ENCODE results near the gene LRRIQ1. TPM values are rescaled to one million over a fixed set of nuclear protein-coding genes. Genes with fewer than 3 reads are reported as not detected.

LRRIQ1 gene
- total and polyA plus RNA-seq, 2 of the 8 experiments (the other 6 are each of a cell fraction or from before 2014, with no cell fraction given), result 0.24 to 0.76 TPM

DNA sequence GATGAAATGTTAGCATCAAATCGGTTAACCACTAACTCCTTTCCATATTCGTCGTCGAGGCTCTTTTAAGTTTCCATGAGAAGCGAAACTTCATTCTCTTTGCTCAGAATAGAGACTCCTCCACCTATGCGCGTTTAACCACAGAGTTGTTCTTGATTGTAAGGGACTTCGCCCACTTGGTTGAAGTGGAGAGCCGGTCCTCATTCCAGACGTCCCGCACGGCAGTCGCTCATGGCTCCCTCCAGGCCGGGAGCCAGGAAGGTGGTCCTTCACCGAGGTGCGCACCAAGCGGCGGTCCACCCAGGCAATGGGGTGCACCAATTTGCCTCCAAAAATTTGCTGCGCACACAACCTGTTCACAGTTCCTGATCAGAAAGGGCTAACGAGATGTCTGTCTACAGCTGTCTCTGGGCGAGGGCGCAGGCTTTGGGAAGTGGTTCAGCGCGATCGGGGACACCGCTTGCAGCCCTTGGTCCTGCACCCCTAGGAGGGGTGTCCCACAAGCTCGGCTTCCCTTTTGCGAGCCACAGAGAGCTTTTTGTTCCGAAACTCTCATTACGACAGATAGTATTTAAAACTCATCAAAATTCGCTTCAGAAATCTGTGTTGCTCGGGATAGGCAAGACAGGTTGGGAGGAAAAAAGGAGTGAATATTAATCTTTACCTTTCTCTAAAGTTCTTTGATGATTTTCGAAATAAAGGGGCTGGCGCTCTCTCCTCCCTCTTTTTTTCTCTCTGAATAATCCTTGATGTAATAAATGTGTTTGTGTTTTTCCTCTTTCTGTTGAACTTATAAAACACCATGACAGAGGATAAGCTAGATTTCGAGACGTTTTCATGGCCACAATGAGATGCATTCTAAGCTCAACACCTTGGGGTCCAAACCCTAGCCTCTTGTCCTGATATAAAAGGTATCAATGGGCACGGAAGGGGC is 237.5 kb downstream of the LRRIQ1 start (continued):
- 0 out of 2 replicates have a peak, but pooled peaks have one; percentile 9 for TF ChIP-seq SP1 (IDR thresholded peaks at IDR 0.05; ENCODE audit: low read depth, low read length)
- no peak for TF ChIP-seq PHF8 (conservative IDR thresholded peaks at IDR 0.05; ENCODE audit: low read depth, low read length)
- no peak for TF ChIP-seq POU5F1 (IDR thresholded peaks at IDR 0.05; ENCODE audit: low read depth, low read length)
- peak; percentile 80 for TF ChIP-seq ASH2L (IDR thresholded peaks at IDR 0.05; ENCODE audit: low read length)
- TF ChIP-seq RNF2 (IDR thresholded peaks at IDR 0.05; ENCODE audit: borderline replicate concordance, low read depth, low read length, missing control alignments, poor library complexity, severe bottlenecking), result peak; percentile 90
- TF ChIP-seq NANOG (IDR thresholded peaks at IDR 0.05; ENCODE audit: insufficient read depth, low read depth, low read length, poor library complexity, severe bottlenecking), result no peak
- TF ChIP-seq SP4 (IDR thresholded peaks at IDR 0.05; ENCODE audit: low read length), result no peak
- TF ChIP-seq CTBP2 (IDR thresholded peaks at IDR 0.05; ENCODE audit: borderline replicate concordance, insufficient read depth, insufficient read length, low read length), result peak; percentile 74
- TF ChIP-seq, protein P1, sequence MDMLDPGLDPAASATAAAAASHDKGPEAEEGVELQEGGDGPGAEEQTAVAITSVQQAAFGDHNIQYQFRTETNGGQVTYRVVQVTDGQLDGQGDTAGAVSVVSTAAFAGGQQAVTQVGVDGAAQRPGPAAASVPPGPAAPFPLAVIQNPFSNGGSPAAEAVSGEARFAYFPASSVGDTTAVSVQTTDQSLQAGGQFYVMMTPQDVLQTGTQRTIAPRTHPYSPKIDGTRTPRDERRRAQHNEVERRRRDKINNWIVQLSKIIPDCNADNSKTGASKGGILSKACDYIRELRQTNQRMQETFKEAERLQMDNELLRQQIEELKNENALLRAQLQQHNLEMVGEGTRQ (IDR thresholded peaks at IDR 0.05; ENCODE audit: low read length), result no peak
- no peak for TF ChIP-seq TBP (IDR thresholded peaks at IDR 0.05; ENCODE audit: low read depth, low read length)

Measured in H1 (cell line).